Breast epithelium (tissue), 4 donors: ENCODE data around the gene MAPRE2. TPM values are rescaled to one million over a fixed set of nuclear protein-coding genes. Genes with fewer than 3 reads are reported as not detected.

ENCODE experiments used
- DNase-seq, 2 donors: peaks; one replicate each; pipeline ENCODE4 v3.0.0-alpha.2; 2019; ENCODE audit warnings: low spot score in 2 of 2
- H3K27ac ChIP-seq, 2 donors: fragments of 200-600 bp; sonication (generic) in 1 of 2; one replicate each; pipeline ENCODE4 v1.5.1; 2016 to 2019; ENCODE audit warnings: mild to moderate bottlenecking in 1 of 2
- H3K27me3 ChIP-seq, 2 donors: fragments of 200-600 bp; sonication (generic) in 1 of 2; one replicate each; pipeline versions ENCODE4 v1.5.1 to v1.6.0; 2017 to 2019; ENCODE audit warnings: control low read depth in 1 of 2, mild to moderate bottlenecking in 1 of 2
- H3K36me3 ChIP-seq: fragments of 200-600 bp; one replicate; pipeline ENCODE4 v1.5.1; 2019
- H3K4me1 ChIP-seq, 2 donors: fragments of 200-600 bp; sonication (generic); one replicate each; pipeline ENCODE4 v1.5.1; 2016 to 2019; ENCODE audit warnings: control low read depth in 1 of 2
- H3K4me3 ChIP-seq, 3 donors: fragments of 200-600 bp; sonication (generic); 1 replicate in 2 of 3; 2 replicates in 1 of 3; pipeline ENCODE4 v1.5.1; 2016 to 2019; ENCODE audit warnings: mild to moderate bottlenecking in 3 of 3, moderate library complexity in 2 of 3
- H3K9me3 ChIP-seq, 2 donors: fragments of 200-600 bp; sonication (generic) in 1 of 2; one replicate each; pipeline ENCODE4 v1.5.1; 2016 to 2019; ENCODE audit warnings: control low read depth in 1 of 2
- CTCF ChIP-seq, 3 donors: fragments of 450-650 bp; IDR thresholded peaks; one replicate each; pipeline ENCODE4 v1.5.1; 2016 to 2017; ENCODE audit warnings: antibody characterized with exemption in 3 of 3, mild to moderate bottlenecking in 3 of 3, moderate library complexity in 3 of 3
- POLR2A ChIP-seq: fragments of 450-650 bp; IDR thresholded peaks from one replicate; pipeline ENCODE4 v1.6.1; 2016; ENCODE audit warnings: antibody characterized with exemption, mild to moderate bottlenecking, moderate library complexity
- POLR2AphosphoS5 ChIP-seq, 3 donors: sonication (generic); formaldehyde crosslinking; IDR thresholded peaks; one replicate each; pipeline ENCODE4 v1.6.1; 2017; ENCODE audit warnings: antibody characterized with exemption in 3 of 3
- intact Hi-C: fragments of 100-400 bp; cut with DNase I; formaldehyde crosslinking; loops from one replicate; pipeline ENCODE4 v1.15.1; 2023; ENCODE audit warnings: low total_unique reads
- total RNA-seq, 3 donors: library from RNA; depleted of rRNA; stranded (reverse); fragments of >200 nt; gene quantifications; one replicate each; pipeline ENCODE4 v1.1.0, GENCODE V29; 2016

The MAPRE2 gene
- total RNA-seq, 3 donors from 2014 or later = 17.0 to 38.8 (median 21.3) TPM

GRCh38 chr18:35112696-35113095, 71.5 kb downstream of the MAPRE2 start:
- Histone ChIP-seq H3K9me3 (no peaks in the 10 kb centered on the region), H3K4me1 (no peaks in the 10 kb centered on the region), H3K27me3 (no peaks in the 10 kb centered on the region), H3K27ac (no peak overlapping the region), H3K4me3 (no peak overlapping the region), H3K36me3 (no peaks in the 10 kb centered on the region)
- intact Hi-C loops = no loop called here
- TF ChIP-seq CTCF (IDR thresholded peaks at IDR 0.05) (no peak), POLR2AphosphoS5 (IDR thresholded peaks at IDR 0.05) (no peak), POLR2A (no peak)
- DNase-seq = no peak

- no peak overlapping the region for H3K27ac ChIP-seq
- intact Hi-C loops = no loop called here
- no peaks in the 10 kb centered on the region for H3K36me3 ChIP-seq
- no peaks in the 10 kb centered on the region for H3K9me3 ChIP-seq
- no peak for TF ChIP-seq CTCF (IDR thresholded peaks at IDR 0.05)
- no peak for TF ChIP-seq POLR2A
- TF ChIP-seq POLR2AphosphoS5 (IDR thresholded peaks at IDR 0.05) = no peak
- no peak overlapping the region for H3K4me3 ChIP-seq
- DNase-seq = no peak
- H3K4me1 ChIP-seq = no peaks in the 10 kb centered on the region
- no peaks in the 10 kb centered on the region for H3K27me3 ChIP-seq
Observed at GRCh38 chr18:35114305-35114704, 73.1 kb downstream of the MAPRE2 start.

- H3K27ac ChIP-seq = peak overlapping the region; percentile 58 to 62
- no peak overlapping the region for H3K4me3 ChIP-seq
- H3K4me1 ChIP-seq = no peaks in the 10 kb centered on the region
- no peaks in the 10 kb centered on the region for H3K36me3 ChIP-seq
- H3K9me3 ChIP-seq = no peaks in the 10 kb centered on the region
- intact Hi-C loops = no loop called here
- H3K27me3 ChIP-seq = no peaks in the 10 kb centered on the region
- TF ChIP-seq POLR2AphosphoS5 (IDR thresholded peaks at IDR 0.05) = no peak
- no peak for TF ChIP-seq CTCF (IDR thresholded peaks at IDR 0.05)
- TF ChIP-seq POLR2A = no peak
- DNase-seq = no peak
Observed at GRCh38 chr18:35116784-35117318, 75.6 kb downstream of the MAPRE2 start.

GRCh38 chr18:35117372-35117771, 76.2 kb downstream of the MAPRE2 start:
- Histone ChIP-seq H3K27me3 (no peaks in the 10 kb centered on the region), H3K4me1 (no peaks in the 10 kb centered on the region), H3K4me3 (no peak overlapping the region), H3K9me3 (no peaks in the 10 kb centered on the region), H3K36me3 (no peaks in the 10 kb centered on the region), H3K27ac (peak overlapping the region; percentile 58 to 62)
- DNase-seq = no peak
- TF ChIP-seq POLR2A (no peak), CTCF (IDR thresholded peaks at IDR 0.05) (no peak), POLR2AphosphoS5 (IDR thresholded peaks at IDR 0.05) (no peak)
- intact Hi-C loops = no loop called here

GRCh38 chr18:35117951-35118411, 76.8 kb downstream of the MAPRE2 start:
- no peaks in the 10 kb centered on the region for H3K36me3 ChIP-seq
- TF ChIP-seq POLR2A = no peak
- TF ChIP-seq CTCF (IDR thresholded peaks at IDR 0.05) = no peak
- no peak for TF ChIP-seq POLR2AphosphoS5 (IDR thresholded peaks at IDR 0.05)
- peak overlapping the region; percentile 58 to 81 for H3K27ac ChIP-seq
- H3K4me1 ChIP-seq = no peaks in the 10 kb centered on the region
- H3K27me3 ChIP-seq = no peaks in the 10 kb centered on the region
- no peaks in the 10 kb centered on the region for H3K9me3 ChIP-seq
- intact Hi-C loops = no loop called here
- H3K4me3 ChIP-seq = peak overlapping the region; percentile 1 to 40 (median 4)
- no peak for DNase-seq
